OCI-LY7 (cell line): Measurements from ENCODE around the gene SLC26A6.

Experiments
- EZH2phosphoT487 ChIP-seq: fragments of 200-600 bp; sonication (generic); IDR thresholded peaks from 2 replicates; pipeline ENCODE4 v1.6.1; 2018; ENCODE audit warnings: low read depth, borderline replicate concordance, mild to moderate bottlenecking, mixed run types, antibody characterized with exemption, low read length, moderate library complexity, mixed read lengths
- TF ChIP-seq, protein P1 (sequence below): fragments of 200-600 bp; sonication (generic); conservative IDR thresholded peaks from 2 replicates; pipeline ENCODE4 v1.5.1; 2014; ENCODE audit warnings: mild to moderate bottlenecking, antibody characterized with exemption, low read length, moderate library complexity, mixed read lengths

DNA sequence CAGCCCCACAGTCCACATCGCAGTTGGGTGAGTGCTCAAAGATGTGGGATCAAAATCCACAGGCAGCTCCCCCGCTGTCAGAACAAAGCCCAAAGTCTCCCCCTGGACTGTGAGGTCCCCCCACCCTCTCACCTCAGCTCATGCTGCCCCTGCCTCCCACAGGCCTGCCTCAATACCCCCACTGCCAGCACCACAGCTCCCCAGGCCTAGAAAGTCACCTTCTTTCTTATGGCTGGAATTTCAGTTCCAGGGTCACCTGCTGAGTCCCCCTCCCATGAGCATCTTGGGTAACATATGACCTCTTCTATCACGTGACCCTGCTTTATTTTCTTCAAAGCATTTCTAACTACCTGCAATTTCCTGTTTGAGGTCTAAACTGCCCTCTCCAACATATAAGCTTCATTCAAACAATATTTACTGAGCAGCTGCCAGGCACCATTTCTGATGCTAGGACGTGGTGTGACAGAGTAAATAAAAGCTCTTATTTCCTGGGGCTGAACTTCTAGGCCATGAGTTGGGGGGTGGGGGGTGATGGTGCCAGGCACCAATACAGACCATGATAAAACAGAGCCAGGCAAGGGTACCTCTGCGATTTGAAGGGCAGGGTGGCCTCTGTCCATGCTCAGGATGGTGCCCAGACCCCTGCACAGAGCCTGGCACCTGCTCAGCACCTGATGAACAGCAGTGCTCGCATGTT lies 11.3 kb downstream of the SLC26A6 start:
- TF ChIP-seq, protein P1, sequence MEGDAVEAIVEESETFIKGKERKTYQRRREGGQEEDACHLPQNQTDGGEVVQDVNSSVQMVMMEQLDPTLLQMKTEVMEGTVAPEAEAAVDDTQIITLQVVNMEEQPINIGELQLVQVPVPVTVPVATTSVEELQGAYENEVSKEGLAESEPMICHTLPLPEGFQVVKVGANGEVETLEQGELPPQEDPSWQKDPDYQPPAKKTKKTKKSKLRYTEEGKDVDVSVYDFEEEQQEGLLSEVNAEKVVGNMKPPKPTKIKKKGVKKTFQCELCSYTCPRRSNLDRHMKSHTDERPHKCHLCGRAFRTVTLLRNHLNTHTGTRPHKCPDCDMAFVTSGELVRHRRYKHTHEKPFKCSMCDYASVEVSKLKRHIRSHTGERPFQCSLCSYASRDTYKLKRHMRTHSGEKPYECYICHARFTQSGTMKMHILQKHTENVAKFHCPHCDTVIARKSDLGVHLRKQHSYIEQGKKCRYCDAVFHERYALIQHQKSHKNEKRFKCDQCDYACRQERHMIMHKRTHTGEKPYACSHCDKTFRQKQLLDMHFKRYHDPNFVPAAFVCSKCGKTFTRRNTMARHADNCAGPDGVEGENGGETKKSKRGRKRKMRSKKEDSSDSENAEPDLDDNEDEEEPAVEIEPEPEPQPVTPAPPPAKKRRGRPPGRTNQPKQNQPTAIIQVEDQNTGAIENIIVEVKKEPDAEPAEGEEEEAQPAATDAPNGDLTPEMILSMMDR, result no peak
- TF ChIP-seq EZH2phosphoT487, result no peak
